Lower leg skin (tissue), 3 donors: Measurements from ENCODE around the gene COL6A2.

Experiments
- CTCF ChIP-seq, 3 donors: fragments of 450-650 bp; IDR thresholded peaks; one replicate each; pipeline ENCODE4 v1.5.1; 2016; ENCODE audit warnings: antibody characterized with exemption in 3 of 3, mild to moderate bottlenecking in 3 of 3, moderate library complexity in 2 of 3
- POLR2A ChIP-seq, 2 donors: fragments of 450-650 bp; IDR thresholded peaks; one replicate each; pipeline ENCODE4 v1.6.1; 2016 to 2017; ENCODE audit warnings: antibody characterized with exemption in 2 of 2, mild to moderate bottlenecking in 1 of 2, moderate library complexity in 1 of 2

DNA sequence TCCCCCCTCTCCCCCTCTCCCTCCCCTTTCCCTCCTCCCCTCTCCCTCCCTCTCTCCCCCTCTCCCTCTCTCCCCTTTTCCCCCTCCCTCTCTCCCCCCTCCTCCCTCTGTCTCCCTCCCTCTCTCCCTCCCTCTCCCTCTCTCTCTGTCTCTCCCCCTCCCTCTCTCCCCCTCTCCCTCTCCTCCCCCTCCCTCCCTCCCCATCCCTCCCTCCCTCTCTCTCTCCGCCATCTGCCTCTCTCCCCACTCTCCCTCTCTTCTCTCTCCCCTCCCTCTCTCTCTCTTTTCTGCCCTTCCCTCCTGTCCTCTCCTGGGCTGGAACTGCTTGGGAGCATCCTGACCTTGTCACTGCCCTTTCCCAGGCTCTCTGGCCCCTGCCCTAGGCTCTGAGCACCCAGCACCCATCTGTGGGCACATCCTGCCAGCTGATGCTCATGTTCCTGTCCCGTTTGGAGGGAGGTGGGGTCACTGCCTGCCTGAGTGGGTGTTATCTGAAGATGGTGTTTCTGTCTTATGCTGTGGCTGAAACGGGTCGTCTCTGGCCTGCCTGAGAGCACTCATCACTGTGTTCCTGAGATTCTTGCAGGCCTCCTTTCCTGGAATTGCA, 46.7 kb downstream of the COL6A2 start:
- no peak for TF ChIP-seq CTCF (IDR thresholded peaks at IDR 0.05)
- no peak for TF ChIP-seq POLR2A (IDR thresholded peaks at IDR 0.05)
